Activated CD8-positive, alpha-beta T cell treated with anti-CD3 and anti-CD28 coated beads for 36 hours (primary cell): ENCODE measurements around the gene PFKL. TPM values are rescaled to one million over a fixed set of nuclear protein-coding genes. Genes with fewer than 3 reads are reported as not detected.

Experiments
- ATAC-seq: fragments of 200-7000 bp; cut with Tn5 transposase; one replicate; pipeline ENCODE4 v1.10.0; 2021; ENCODE audit warnings: mild to moderate bottlenecking, moderate library complexity
- CTCF ChIA-PET: fragments of 350-600 bp; sonication (Branson Sonifier 250); formaldehyde crosslinking; loops from one replicate; lab custom pipeline; 2021; ENCODE audit warnings: antibody characterized with exemption; lab: Charles Lee
- POLR2A ChIA-PET: fragments of 350-600 bp; sonication (Branson Sonifier 250); formaldehyde crosslinking; loops from one replicate; lab custom pipeline; 2021; ENCODE audit warnings: antibody characterized with exemption; lab: Charles Lee
- DNase-seq: peaks from one replicate; pipeline ENCODE4 v3.0.0-alpha.2; 2020
- H3K27ac Mint-ChIP-seq: one replicate; pipeline ENCODE4 v1.8.0; 2021; ENCODE audit warnings: mild to moderate bottlenecking, mixed read lengths
- H3K27me3 Mint-ChIP-seq: one replicate; pipeline ENCODE4 v1.8.0; 2021; ENCODE audit warnings: mixed read lengths
- H3K36me3 Mint-ChIP-seq: one replicate; pipeline ENCODE4 v1.8.0; 2021; ENCODE audit warnings: low read depth, mixed read lengths
- H3K4me1 Mint-ChIP-seq: one replicate; pipeline ENCODE4 v1.8.0; 2021; ENCODE audit warnings: low read depth, mixed read lengths
- H3K4me3 Mint-ChIP-seq: one replicate; pipeline ENCODE4 v1.8.0; 2021; ENCODE audit warnings: mild to moderate bottlenecking, moderate library complexity, mixed read lengths
- H3K9me3 Mint-ChIP-seq: one replicate; pipeline ENCODE4 v1.8.0; 2021; ENCODE audit warnings: mixed read lengths
- CTCF ChIP-seq: fragments of 200-600 bp; IDR thresholded peaks from one replicate; pipeline ENCODE4 v1.8.0; 2022; ENCODE audit warnings: antibody characterized with exemption, mild to moderate bottlenecking
- intact Hi-C: fragments of 100-400 bp; cut with micrococcal nuclease; formaldehyde crosslinking; loops from one replicate; pipeline ENCODE4 v1.10.0; 2022
- total RNA-seq, 2 experiments: library from RNA; stranded (reverse); gene quantifications; one replicate each; pipeline ENCODE4 v1.2.3, GENCODE V29; 2021

PFKL gene
- total RNA-seq, 2 experiments from 2014 or later, result 188 to 200 TPM

DNA sequence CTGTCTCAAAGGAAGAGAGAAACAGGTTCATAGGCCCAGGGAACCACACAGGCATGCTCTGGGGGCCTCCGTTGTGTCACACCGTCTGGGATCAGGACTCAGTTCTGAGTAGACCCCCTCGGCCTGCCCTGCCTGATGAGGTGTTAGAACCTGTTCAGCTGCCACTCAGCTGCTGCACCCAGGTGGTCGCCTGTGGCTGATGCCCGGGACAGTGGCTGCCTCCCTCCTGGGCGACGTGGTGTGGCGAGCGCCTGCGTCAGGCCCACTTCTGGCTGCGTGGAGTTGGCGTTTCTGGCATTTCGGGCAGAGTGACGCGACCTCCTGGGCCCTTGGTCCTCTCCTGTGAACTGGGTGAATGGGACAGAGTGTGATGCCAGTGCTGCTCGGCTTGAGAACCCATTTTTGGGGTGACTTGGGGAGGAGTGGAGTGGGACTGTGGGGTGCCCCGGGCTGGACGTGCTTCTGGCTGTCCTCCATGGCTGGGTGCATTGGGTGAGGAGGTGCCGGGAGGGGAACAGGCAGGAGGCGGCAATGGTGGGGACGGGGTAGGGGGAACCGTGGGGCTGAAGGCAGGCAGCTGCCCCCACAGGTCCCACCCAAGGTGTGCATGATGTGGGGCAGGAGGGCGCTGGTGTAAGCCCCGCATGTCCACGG lies 28.5 kb downstream of the PFKL start:
- ATAC-seq, result no peak
- Mint-ChIP-seq H3K27me3 (no peaks in the 10 kb centered on the region), H3K27ac (peak overlapping the region; percentile 57), H3K4me1 (no peaks in the 10 kb centered on the region), H3K9me3 (no peaks in the 10 kb centered on the region), H3K4me3 (no peak overlapping the region), H3K36me3 (no peaks in the 10 kb centered on the region)
- TF ChIP-seq CTCF, result no peak
- DNase-seq, result no peak
- CTCF ChIA-PET, result no interaction called here
- POLR2A ChIA-PET, result interaction anchor here (0.7 to 2.0 kb wide), 5 partner anchors 9 to 18 kb away, joined by 3 to 11 read pairs (median 4); no protein-coding TSS in a partner anchor
- intact Hi-C loops, result no loop called here

DNA sequence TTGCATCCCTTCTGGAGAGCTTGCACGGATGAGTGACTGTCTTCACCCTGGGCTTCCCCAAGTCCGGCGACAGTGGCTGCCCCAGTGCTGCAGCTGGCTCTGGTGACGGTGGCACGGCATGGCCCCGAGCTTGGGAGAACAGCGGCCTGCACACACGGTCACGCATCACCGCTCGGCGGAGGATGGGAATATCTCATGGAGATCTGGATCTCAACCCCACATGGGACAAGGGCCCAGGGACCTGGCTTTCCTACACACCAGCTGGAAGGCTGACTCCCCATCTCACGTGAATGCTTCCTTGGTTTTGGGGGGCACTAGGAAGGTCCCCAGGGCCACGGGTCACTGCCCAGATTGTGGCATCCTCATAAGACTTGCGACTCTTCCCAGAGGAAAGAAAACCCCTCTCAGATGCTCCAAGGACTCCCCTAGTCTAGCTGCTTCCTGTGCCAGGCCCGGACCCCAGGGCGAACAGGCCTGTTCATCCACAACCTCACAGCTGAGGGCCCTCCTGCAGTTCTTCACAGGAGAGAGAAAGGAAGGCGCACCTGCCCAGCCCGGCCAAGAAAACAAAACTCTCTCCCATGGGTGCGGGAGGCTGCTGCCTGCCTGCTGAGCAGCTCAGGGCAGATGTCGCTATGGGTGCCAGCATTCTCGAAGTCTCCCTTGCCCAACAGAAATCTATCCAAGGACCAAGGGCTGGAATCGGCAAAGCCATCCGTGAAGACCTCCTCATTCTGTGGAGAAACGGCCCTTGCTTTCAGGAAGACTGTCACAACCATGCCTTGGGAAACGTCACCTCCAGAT lies 29.4 kb downstream of the PFKL start:
- no peaks in the 10 kb centered on the region for H3K4me1 Mint-ChIP-seq
- H3K4me3 Mint-ChIP-seq, result no peak overlapping the region
- H3K27me3 Mint-ChIP-seq, result no peaks in the 10 kb centered on the region
- peak overlapping the region; percentile 20 for H3K27ac Mint-ChIP-seq
- no peak for ATAC-seq
- H3K9me3 Mint-ChIP-seq, result no peaks in the 10 kb centered on the region
- ChIA-PET CTCF (interaction anchor here (1.4 kb wide), 1 partner anchor 31 kb away, joined by 3 read pairs; no protein-coding TSS in a partner anchor), POLR2A (interaction anchor here (1.4 to 2.0 kb wide), 5 partner anchors 9 to 28 kb away, joined by 3 to 11 read pairs (median 4); no protein-coding TSS in a partner anchor)
- intact Hi-C loops, result no loop called here
- no peak for TF ChIP-seq CTCF
- H3K36me3 Mint-ChIP-seq, result no peaks in the 10 kb centered on the region
- no peak for DNase-seq

GRCh38 chr21:44329971-44330681 lies 30.3 kb downstream of the PFKL start:
- intact Hi-C loops, result no loop called here
- TF ChIP-seq CTCF, result no peak
- DNase-seq, result no peak
- Mint-ChIP-seq H3K27me3 (no peaks in the 10 kb centered on the region), H3K27ac (no peak overlapping the region), H3K36me3 (no peaks in the 10 kb centered on the region), H3K4me1 (no peaks in the 10 kb centered on the region), H3K4me3 (no peak overlapping the region), H3K9me3 (no peaks in the 10 kb centered on the region)
- ATAC-seq, result no peak
- POLR2A ChIA-PET, result interaction anchor here (1.4 to 1.7 kb wide), 4 partner anchors 8 to 29 kb away, joined by 3 to 11 read pairs (median 4); partner anchors contain the start of gene TRPM2
- CTCF ChIA-PET, result interaction anchor here (1.4 kb wide), 1 partner anchor 32 kb away, joined by 3 read pairs; no protein-coding TSS in a partner anchor

GRCh38 chr21:44330698-44331097 lies 30.8 kb downstream of the PFKL start:
- CTCF ChIA-PET, result interaction anchor here (1.2 to 1.4 kb wide), 2 partner anchors 11 to 33 kb away, joined by 3 read pairs; no protein-coding TSS in a partner anchor
- POLR2A ChIA-PET, result interaction anchor here (1.1 to 1.7 kb wide), 5 partner anchors 11 to 81 kb away, joined by 3 to 5 read pairs (median 4); partner anchors contain the start of gene TRPM2
- Mint-ChIP-seq H3K4me1 (no peaks in the 10 kb centered on the region), H3K4me3 (no peak overlapping the region), H3K27ac (no peak overlapping the region), H3K9me3 (no peaks in the 10 kb centered on the region), H3K27me3 (no peaks in the 10 kb centered on the region), H3K36me3 (no peaks in the 10 kb centered on the region)
- DNase-seq, result no peak
- intact Hi-C loops, result no loop called here
- ATAC-seq, result no peak
- TF ChIP-seq CTCF, result no peak
